Right kidney (tissue), 1 donor: Measurements from ENCODE around the gene PLXNA2.

ENCODE experiments used
- DNase-seq: peaks from one replicate; pipeline ENCODE4 v3.0.0-alpha.2; 2016

PLXNA2 gene

GRCh38 chr1:208222376-208223126, 21.6 kb downstream of the PLXNA2 start:
- DNase-seq: no peak

GRCh38 chr1:208221291-208221622, 22.9 kb downstream of the PLXNA2 start:
- DNase-seq: no peak

GRCh38 chr1:208219659-208220282, 24.4 kb downstream of the PLXNA2 start:
- DNase-seq: no peak

- no peak for DNase-seq
Measured at GRCh38 chr1:208219098-208219658, 25.0 kb downstream of the PLXNA2 start.

GRCh38 chr1:208218237-208219097, 25.7 kb downstream of the PLXNA2 start:
- DNase-seq: no peak

GRCh38 chr1:208217781-208218180, 26.4 kb downstream of the PLXNA2 start:
- no peak for DNase-seq

- no peak for DNase-seq
Measured at GRCh38 chr1:208216806-208217205, 27.4 kb downstream of the PLXNA2 start.

- no peak for DNase-seq
Measured at GRCh38 chr1:208216062-208216461, 28.1 kb downstream of the PLXNA2 start.

GRCh38 chr1:208215393-208215792, 28.8 kb downstream of the PLXNA2 start:
- no peak for DNase-seq

GRCh38 chr1:208213786-208214185, 30.4 kb downstream of the PLXNA2 start:
- DNase-seq: no peak

- no peak for DNase-seq
Measured at GRCh38 chr1:208212893-208213292, 31.3 kb downstream of the PLXNA2 start.

GRCh38 chr1:208211921-208212843, 32.0 kb downstream of the PLXNA2 start:
- no peak for DNase-seq

- no peak for DNase-seq
Measured at GRCh38 chr1:208209896-208210589, 34.1 kb downstream of the PLXNA2 start.

- no peak for DNase-seq
Measured at GRCh38 chr1:208209286-208209685, 34.9 kb downstream of the PLXNA2 start.

GRCh38 chr1:208208132-208208487, 36.1 kb downstream of the PLXNA2 start:
- DNase-seq: no peak

GRCh38 chr1:208207388-208208131, 36.6 kb downstream of the PLXNA2 start:
- DNase-seq: no peak

- DNase-seq: no peak
Measured at GRCh38 chr1:208206092-208206698, 38.0 kb downstream of the PLXNA2 start.

- DNase-seq: no peak
Measured at GRCh38 chr1:208205216-208206013, 38.8 kb downstream of the PLXNA2 start.

- DNase-seq: no peak
Measured at GRCh38 chr1:208204779-208205178, 39.4 kb downstream of the PLXNA2 start.
